SIG-M5 (cell line): Measurements from ENCODE around the gene ACMSD.
"Not testable (repeated sequence)": the region's sequence is repeated elsewhere in the genome, so short reads cannot be mapped to it uniquely, and the experiment has no call there.

Source experiments
- DNase-seq: peaks from one replicate; lab custom pipeline; 2025; lab: John Stamatoyannopoulos, UW

ACMSD gene

DNA sequence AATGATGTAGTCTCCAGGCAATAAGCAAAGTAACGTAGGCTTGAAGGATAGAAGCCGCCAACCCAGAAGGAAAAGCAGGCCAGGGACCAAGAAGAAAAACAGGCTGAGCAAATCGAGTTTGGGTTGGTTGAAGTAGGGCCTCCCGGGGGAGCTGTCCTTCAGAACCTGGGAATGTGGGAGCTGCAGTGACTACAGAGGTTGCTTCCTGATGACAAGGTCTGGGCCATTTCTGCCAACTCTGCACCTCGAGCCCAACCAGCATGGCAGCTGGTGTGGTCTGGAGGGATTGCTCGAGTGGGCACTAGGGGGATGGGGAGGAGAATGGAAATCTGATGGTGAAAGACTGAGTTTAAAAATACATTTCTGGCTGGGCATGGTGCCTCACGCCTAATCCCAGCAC is 14.1 kb downstream of the ACMSD start:
- no peak for DNase-seq

DNA sequence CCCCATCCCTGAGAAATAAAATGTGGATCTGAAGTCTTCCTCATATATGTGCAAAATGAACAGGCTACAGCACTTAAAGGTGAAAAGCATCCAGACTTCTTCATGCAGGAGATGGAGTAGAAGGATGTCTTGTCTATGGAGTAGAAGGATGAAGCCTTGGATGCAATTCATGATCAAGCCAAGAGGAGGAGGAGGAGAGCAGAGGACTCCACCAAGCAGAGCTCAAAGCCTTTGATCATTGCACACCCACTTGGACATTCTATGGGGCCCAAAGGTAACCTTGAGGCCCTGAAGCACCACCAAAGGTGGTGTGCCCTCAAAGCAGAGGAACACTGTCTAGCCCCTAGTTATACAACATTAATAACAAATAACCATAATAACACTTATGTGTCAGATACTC is 17.3 kb downstream of the ACMSD start:
- DNase-seq, result no peak

DNA sequence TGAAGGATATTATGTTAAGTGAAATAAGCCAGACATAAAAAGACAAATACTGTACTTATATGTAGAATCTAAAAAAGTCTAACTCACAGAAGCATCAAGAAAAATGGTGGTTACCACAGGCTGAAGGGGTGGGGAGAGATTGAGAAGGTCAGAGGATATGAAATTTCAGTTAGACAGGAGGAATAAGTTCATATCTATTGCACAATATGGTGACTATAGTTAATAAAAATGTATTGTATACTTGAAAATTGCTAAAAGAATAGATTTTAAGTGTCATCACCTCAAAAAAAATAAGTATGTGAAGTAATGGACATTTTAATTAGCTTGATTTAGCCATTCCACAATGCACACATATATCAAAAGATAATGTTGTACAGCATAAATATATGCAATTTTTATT is 19.8 kb downstream of the ACMSD start:
- DNase-seq, result no peak

DNA sequence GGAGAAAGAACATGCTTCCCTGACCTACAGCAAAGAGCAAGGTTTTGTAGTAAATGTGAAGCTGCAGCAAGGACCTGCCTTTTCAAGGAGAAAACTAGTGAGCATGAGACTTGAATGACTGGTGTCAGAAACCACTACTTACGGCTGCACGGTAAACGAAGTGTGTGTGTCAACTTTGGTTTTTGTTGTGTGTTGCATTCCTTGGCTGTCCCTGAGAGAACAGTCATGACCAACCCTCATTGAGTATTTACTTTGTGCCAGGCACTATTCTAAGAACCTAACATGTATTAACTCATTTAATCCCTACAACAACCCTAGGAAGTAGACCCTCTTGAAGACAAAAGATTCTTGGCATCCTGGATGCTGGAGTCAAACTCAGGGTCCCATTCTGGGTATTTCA is 22.8 kb downstream of the ACMSD start:
- no peak for DNase-seq

DNA sequence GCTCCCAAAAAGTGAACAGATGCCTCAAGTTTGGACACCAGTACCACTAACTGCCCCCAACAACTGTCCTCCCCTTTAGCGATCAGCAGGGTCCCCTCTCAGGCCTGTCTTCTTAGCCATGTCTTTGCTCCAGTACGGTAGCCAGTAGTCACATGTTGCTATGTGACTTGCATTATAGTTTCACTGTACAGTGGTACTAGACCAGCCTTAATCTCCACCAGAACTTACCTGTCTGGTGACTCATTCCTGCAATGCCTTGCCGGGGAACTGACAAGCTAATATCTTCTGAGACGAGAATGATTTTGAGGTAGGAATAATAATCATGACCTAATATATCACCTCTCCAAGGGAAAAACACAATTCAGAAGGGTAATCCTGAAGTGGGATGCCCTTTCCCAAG is 23.7 kb downstream of the ACMSD start:
- DNase-seq, result no peak

DNA sequence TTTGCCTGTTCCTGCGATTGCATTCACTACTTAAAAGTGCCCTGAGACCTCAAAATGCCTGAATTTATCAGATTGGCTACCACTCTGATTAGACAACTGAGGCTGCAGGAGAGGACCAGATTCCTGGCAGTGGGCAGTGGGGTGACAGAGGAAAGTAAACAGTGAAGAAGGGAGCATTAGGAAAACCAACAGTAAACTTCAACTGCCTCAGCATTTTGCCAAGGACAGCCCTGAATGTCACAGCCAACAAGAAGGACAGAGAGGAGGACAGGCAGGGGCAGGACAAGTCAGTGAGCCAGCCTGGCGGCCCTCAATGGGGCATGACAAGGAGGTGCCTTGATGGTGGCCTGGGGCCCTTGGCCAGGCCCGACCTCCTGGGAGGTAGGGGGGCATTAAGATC is 24.3 kb downstream of the ACMSD start:
- no peak for DNase-seq

DNA sequence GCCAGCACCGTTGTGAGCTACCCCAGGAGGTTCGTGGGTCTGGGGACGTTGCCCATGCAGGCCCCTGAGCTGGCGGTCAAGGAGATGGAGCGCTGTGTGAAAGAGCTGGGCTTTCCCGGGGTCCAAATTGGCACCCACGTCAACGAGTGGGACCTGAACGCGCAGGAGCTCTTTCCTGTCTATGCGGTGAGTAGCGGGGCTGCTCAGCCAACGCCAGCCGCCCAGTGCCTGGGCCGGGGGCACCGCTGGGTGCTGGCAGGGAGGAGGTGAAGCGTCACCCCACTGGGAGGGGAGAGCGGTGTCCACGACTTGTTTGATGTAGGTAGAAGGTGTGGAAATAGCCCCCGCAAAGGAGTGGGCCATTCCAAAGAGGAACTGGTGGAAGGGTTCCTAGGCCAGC is 25.0 kb downstream of the ACMSD start:
- no peak for DNase-seq

DNA sequence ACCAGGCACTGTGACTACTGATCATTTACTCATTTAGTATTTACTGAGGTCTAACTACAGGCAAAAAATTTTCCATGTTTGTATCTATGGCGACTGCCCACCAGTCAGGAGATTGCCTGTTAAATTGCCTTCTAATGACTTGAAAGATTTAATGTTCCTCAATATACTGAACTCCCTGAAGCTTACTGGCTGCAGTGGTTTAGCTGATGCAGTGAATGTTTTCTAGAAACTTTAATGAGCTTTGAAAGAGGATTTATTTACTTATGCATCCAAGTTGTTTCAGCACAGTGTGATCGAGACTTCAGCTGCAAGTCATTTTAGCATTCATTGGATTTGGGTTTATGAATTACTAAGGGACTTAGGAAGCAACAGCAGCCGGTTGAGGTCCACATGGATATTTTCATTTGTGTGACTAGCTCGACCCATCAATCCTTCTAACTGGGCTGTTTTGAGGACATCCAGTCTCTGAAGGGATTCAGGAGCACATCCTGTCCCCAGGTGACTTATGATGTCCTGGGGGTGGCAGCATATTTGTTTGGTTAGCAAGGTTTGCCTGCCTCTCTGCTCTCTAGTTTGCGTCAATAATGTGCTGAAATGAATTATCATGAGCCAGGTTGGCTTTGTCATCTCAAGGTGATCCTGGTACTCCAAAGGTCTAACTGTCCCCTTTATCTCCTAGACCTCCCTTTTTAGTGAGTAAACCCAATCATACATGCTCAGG is 26.8 kb downstream of the ACMSD start:
- no peak for DNase-seq

DNA sequence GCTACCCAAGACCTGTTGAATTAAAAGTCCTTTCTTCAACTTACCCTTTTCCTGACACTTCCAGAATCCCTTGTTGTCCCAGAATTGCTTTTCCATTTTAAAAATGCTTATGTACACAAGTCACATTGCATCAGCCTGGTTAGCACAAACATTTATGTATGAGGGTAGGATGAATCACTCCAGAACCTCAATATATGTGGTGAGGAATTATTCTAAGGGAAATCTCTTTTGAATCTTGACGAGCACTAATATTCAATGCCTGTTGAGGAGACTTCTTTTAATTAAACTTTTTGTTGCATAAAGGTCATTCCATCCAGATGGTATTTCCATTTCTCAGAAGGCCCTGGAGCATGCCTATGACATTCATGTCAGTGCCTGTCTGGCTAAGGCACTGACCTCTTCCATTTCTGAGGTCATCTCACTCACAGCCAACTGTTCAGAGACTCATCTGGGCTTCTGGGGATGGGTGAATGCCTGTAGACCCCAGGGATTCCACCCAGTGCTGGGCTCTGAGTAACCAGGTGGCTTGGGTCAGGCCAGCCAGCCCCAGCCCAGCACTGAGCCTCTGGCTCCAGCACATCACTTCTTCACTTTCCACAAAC is 28.2 kb downstream of the ACMSD start:
- no peak for DNase-seq

DNA sequence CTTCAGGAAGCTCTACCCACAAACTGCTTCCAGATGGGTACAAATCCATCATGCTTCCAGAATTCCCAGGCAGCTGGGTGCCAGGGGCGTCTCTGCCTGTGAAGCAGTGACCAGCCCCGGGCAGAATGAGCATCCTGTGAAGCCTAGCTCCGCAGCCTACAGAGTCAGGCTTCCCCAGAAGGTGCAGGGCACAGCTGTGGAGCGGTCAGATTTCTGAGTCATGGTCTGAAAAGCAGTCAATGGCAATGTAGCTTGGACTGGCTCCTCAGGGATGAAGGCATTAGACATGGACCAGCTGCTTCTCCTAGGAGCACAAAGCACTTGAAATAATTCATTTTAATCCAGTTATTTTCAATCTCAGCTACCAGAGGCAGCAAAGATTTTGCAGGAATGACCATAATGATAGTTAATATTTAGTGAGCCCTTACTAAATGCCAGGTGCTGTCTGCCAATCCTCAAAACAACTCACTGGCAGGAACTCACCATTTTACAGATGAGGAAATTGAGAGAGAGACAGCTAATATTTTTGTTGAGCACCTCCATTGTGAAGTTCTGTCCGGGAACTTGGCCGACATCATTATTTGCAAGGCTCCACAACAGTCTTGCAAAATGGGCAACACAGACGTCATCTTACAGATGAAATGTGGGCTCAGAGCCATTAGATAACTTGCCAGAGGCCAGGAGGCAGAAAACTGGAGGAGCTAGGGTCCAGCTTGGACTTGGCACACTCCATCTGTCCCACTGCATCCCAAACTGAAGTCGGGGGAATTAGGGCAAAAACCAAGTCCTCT is 31.7 kb downstream of the ACMSD start:
- no peak for DNase-seq

DNA sequence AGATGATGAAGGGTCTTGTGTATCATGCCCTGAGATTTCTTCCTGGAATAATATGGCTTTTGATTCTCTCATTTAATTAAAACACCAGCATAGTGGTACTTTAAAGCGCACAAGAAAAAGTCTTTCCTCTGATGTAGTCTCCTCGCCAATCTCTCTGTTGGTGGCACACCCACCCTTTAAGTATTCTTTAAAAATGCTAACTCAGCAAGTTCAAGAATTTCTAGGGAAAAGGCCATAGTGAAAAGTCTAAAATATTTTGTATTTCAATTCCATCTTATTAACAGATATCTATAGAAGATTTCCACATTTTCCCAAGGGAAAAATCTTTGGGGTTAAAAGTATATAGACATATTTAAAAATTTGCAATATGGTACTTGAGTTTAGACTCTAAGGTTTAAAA is 34.7 kb downstream of the ACMSD start:
- no peak for DNase-seq

DNA sequence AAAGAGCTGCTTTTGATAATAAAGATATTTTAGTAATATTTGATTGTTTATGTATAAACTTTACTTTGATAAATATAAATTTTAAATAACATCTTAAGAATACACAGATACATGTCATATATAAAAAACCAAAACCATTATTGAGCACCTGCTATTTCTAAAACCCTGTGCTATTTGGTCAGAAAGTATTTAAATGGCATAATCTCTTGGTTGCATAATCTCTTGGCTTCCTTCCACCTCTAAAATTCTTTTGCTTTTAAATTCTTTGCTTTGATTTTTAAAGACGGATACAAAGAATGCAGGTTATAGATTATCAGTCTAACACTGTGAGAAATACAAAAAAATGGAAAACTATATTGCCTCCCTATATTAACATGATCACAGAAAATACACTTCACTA is 36.9 kb downstream of the ACMSD start:
- DNase-seq, result no peak

DNA sequence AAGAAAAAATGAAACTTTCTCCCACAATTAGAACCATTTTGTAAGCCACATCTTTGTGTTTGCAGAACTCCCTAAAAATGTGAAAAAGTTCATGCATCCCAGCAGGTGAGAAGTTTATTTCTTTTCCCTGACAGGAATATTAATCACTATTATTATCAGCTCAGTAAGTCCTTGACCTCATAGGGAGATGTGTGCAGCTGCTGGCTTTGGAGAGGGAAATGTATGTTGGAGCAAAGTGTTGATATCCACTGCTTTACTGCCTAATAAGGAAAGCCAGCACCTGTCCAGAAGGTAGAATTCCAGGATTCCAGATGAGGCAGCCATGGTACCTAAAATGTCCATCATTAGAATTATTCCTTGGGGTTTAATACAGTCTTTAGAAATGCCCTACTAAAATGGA is 44.4 kb downstream of the ACMSD start:
- DNase-seq, result no peak

DNA sequence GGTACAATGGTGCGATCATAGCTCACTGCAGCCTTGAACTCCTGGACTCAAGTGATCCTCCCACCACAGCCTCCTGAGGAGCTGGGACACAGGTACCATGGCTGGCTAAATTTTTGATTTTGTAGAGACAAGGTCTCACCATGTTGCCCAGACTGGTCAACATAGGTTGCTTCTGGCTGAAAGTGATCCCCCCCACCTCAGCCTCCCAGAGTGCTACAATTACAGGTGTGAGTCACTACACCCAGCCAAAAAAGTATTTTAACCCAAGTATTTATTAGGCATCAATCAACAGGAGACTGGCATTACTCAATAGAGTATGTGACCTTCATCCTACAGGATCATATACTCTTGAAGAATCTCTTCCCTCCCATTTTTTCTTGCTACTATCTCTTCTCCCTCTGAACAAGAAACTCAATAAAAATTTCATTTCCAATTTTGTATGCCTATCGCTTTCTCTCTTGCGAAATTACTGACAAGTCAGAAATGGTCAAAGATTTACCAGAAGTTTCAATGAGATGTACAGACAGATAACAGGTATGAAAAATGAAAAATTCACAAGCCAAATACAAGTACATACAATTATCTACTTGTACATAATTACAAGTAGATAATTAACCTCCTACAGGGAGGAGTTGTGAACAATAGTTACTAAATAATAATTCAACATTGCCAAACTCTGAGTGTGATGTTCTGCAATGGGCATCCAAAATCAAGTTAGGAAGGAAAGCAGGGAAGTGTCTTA is 45.3 kb downstream of the ACMSD start:
- no peak for DNase-seq

DNA sequence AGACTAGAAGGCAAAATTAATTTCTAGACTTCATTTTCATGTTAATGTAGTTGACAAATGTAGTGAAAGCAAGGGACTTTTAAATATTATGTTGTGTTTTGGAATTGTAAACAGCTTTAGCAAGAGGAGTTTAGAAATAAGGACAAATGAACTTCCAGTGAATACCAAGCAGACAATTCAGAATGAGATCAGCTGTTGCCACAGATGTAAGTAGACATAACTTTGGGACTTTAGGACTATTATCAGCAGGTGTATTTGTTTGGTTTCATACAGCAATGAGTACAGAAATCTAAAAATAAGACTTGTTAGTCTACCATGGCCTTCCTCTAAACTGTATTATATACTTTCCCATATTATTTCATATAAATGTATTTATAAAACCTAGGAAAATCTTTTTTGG is 46.0 kb downstream of the ACMSD start:
- no peak for DNase-seq

DNA sequence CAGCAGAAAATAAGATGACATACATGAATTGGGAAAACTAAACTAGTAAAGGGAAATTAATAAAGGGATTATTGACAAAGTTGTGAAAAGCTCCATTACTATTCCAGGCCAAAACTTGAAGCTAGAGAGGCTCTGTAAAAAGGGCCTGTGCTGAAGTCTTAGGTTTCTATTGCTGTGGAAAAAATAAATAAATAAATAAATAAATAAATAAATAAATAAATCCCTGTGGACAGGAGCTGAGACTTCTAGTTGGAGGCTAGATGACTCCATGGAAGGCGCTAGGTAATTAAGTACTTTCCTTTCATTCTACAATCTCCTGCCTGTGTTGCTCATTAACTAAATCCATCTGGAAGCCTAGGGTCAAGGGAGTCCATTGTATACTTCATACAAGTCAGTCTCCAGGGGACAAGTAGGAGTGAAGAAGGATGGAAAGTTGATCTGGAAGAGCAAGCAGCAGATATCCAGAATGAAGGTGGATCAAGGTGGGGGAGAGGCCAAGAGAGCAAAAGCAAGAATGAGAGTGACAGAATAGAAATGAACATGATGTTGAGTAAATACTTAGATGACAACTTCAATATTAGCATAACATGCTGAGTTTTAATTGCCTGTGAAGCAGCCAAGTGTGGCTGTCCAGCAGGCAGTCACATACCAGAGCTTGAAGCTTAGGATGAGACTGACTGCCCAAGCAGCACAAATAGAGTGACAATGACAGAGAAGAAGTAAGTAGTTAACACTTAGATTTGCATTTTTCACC is 54.0 kb downstream of the ACMSD start:
- DNase-seq, result no peak

DNA sequence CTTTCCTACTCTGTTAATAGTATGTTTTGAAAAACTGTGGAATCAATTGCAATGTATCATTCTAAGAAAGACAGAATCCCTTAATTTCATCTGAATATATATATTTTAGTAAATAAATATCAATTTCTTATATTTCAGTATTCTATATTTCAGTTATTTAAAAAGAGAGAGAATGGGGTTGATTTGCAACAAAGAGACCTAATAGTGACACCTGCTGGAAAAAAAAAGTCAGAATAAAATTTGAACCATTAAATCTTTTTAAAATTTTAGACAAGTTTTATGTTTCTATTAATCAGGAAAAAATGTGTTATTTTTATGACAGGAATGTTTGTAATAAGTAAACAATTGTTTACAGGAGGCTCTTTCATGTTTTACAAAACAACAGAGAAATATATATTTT is 59.5 kb downstream of the ACMSD start:
- no peak for DNase-seq

DNA sequence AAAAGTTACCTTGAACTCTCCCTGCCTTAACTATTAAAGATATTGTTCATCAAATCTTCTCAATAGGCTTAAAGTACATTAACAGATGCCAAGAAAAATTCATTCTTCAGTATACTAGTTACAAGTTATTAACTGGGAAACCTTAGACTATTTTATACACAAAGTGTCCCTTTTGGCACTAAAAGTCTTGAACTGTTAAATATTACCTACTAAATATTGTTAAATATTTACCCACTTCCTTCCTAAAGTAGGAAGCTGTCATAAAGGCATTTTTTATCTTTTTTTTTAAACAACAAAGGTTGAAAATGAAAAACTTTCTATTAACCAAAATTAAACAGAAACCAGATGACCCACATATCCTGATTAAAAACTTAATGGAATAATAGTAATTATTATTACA is 60.8 kb downstream of the ACMSD start:
- no peak for DNase-seq

DNA sequence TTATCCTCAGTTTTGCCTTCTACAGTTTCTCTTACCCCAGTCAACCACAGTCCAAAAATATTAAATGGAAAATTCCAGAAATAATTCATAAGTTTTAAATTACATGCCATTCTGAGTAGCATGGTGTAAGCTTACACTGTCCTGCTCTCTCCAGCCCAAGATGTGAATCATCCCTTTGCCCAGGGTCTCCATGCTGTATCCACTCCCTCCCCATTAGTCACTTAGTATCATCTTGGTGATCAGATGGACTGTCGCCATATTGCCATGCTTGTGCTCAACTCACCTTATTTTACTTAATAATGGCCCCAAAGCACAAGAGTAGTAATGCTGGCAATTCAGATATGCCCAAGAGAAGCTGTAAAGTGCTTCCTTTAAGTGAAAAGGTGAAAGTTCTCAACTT is 61.7 kb downstream of the ACMSD start:
- no peak for DNase-seq

DNA sequence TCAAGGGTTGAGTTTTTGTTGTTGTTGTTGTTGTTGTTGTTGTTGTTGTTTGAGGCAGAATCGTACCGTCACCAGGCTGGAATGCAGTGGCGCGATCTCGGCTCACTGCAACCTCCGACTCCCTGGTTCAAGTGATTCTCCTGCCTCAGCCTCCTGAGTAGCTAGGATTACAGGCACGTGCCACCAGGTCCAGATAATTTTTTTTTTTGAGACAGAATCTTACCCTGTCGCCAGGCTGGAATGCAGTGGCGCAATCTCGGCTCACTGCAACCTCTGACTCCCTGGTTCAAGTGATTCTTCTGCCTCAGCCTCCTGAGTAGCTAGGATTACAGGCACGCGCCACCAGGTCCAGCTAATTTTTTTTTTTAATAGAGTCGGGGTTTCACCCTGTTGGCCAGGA is 65.3 kb downstream of the ACMSD start:
- DNase-seq, result not testable (repeated sequence)

DNA sequence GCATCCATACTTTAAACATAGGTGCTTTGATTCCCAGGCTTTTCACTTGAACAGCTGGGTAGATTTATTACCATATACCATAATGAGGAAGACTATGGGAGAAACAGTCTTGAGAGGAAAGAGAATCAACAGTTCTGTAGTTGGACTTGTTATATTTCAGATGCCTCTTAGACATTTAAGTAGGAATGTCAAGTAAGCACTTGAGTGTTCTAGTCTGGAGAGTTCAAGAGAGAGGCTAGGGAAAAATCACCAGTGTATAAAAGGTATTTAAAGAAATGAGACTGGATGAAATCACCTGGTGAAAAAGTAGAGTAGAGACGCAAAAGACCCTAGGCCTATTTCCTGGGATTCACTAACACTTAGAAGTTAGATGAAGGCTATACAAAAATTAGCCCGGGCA is 66.8 kb downstream of the ACMSD start:
- DNase-seq, result no peak

DNA sequence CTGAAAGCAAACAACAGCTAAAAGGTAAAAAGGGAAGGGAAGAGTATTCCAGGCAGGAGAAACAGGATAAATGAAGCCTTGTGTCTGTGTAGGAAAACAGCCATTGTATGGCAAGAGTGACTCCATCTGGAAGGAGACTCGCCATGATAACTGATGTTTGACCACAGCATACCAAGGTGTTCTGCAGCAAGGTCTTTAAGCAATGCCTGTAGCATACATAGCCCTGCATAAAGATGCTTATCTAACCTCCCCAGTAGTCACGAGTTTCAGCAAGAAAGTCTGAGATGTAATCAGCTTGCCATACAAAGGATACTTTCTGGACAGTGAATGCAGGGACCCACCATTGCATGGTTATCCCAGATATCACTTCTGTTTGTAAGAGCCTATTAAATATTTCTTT is 68.3 kb downstream of the ACMSD start:
- DNase-seq, result no peak
